Glutamatergic neuron (in vitro differentiated cells): ENCODE data around the gene S100A11. TPM values are rescaled to one million over a fixed set of nuclear protein-coding genes. Genes with fewer than 3 reads are reported as not detected.

ENCODE experiments used
- DNase-seq: peaks from one replicate; pipeline ENCODE4 v3.0.0; 2022
- H3K27ac Mint-ChIP-seq: one replicate; pipeline ENCODE4 v1.8.0; 2020; ENCODE audit warnings: mild to moderate bottlenecking, mixed read lengths, inconsistent platforms; ENCODE audit not compliant: unreplicated experiment
- H3K27me3 Mint-ChIP-seq: one replicate; pipeline ENCODE4 v1.8.0; 2020; ENCODE audit warnings: mild to moderate bottlenecking, moderate library complexity, mixed read lengths, inconsistent platforms; ENCODE audit not compliant: unreplicated experiment
- H3K36me3 Mint-ChIP-seq: one replicate; pipeline ENCODE4 v1.8.0; 2020; ENCODE audit warnings: mild to moderate bottlenecking, mixed read lengths, inconsistent platforms; ENCODE audit not compliant: unreplicated experiment
- H3K4me1 Mint-ChIP-seq: one replicate; pipeline ENCODE4 v1.8.0; 2020; ENCODE audit warnings: mild to moderate bottlenecking, low read depth, mixed read lengths, inconsistent platforms; ENCODE audit not compliant: unreplicated experiment
- H3K4me3 Mint-ChIP-seq: one replicate; pipeline ENCODE4 v1.8.0; 2020; ENCODE audit warnings: mild to moderate bottlenecking, mixed read lengths, inconsistent platforms; ENCODE audit not compliant: unreplicated experiment
- H3K9me3 Mint-ChIP-seq: one replicate; pipeline ENCODE4 v1.8.0; 2020; ENCODE audit warnings: mild to moderate bottlenecking, moderate library complexity, mixed read lengths, inconsistent platforms; ENCODE audit not compliant: unreplicated experiment
- total RNA-seq: library from RNA; stranded (reverse); fragmentation: NEBNext Ultra II Directional; extraction: Animal tissue kit (Norgen Biotek cat#: 25700); gene quantifications from one replicate; pipeline ENCODE4 v1.2.1, GENCODE V29; 2021; ENCODE audit not compliant: unreplicated experiment
- TF ChIP-seq, protein P1 (sequence below): fragments of 200-600 bp; sonication (generic); IDR thresholded peaks from one replicate; pipeline ENCODE4 v1.5.0; 2021; ENCODE audit not compliant: partially characterized antibody, unreplicated experiment

The S100A11 gene
- total RNA-seq, 1 donor from 2014 or later = 45.1 TPM

DNA sequence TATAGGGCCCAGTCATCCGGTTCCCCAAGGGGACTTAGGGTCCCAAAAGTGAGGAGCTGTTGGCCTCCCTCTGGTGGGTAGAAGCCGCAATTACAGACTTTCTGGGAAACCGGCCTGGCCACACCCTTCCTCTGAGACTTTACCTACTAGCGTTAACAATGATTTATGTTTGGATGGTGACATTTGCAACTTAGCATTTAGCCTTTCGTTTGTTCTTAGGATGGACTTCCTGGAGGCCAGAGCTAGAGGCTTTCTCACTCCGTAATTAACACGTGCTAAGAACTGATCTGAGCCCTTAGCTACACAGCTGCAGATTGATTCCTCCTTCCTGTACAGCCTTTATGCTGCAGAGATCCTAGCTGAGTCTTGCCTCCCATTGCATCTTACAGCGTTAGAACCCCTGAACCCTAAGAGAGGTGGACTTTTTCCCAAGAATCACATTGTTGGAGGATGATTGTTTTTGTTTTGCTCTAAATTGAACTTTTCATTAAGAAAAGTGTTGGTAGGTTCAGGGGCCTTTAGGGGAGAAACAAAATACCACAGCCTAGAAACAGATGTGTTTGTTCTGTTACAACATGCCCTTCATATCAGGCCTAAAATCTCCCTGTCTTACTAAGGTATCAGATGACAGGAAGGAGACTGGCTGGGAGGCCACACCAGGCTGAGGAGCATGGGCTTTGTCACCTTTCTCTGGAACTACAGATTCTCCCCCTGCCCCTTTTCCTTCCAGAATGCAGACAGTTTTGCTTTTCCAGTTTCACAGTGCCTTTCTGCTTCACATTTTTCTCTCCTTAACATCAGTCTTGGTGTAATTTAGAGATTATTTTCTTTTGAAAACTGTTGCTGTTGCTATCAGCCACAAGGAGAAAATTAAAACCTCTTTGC is 1.9 kb downstream of the S100A11 start:
- Mint-ChIP-seq H3K27ac (peak overlapping the region; percentile 86), H3K36me3 (no peaks in the 10 kb centered on the region), H3K4me1 (peaks cover 12% of the 10 kb centered on the region), H3K9me3 (no peaks in the 10 kb centered on the region), H3K27me3 (no peaks in the 10 kb centered on the region), H3K4me3 (peak overlapping the region; percentile 93)
- DNase-seq = peak; percentile 60
- TF ChIP-seq, protein P1, sequence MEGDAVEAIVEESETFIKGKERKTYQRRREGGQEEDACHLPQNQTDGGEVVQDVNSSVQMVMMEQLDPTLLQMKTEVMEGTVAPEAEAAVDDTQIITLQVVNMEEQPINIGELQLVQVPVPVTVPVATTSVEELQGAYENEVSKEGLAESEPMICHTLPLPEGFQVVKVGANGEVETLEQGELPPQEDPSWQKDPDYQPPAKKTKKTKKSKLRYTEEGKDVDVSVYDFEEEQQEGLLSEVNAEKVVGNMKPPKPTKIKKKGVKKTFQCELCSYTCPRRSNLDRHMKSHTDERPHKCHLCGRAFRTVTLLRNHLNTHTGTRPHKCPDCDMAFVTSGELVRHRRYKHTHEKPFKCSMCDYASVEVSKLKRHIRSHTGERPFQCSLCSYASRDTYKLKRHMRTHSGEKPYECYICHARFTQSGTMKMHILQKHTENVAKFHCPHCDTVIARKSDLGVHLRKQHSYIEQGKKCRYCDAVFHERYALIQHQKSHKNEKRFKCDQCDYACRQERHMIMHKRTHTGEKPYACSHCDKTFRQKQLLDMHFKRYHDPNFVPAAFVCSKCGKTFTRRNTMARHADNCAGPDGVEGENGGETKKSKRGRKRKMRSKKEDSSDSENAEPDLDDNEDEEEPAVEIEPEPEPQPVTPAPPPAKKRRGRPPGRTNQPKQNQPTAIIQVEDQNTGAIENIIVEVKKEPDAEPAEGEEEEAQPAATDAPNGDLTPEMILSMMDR = peak; percentile 91

DNA sequence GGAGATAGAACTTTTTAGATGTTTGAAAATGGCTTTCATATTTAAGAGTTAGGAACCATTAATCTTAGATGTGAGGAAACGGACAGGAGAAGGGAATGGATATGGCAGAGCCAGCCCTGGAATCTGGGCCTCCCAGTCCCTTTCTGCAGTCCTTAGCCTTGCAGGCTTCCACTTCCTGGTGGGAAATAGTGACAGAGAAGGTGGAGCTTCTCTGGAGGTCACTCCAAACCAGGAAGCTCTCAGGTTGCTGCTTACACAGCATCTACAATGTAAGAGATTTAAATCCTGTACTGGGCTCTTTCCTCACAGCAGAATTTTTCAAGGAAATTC is 2.5 kb downstream of the S100A11 start:
- Mint-ChIP-seq H3K9me3 (no peaks in the 10 kb centered on the region), H3K36me3 (no peaks in the 10 kb centered on the region), H3K27me3 (no peaks in the 10 kb centered on the region), H3K4me1 (peaks cover 12% of the 10 kb centered on the region), H3K4me3 (no peak overlapping the region), H3K27ac (no peak overlapping the region)
- no peak for DNase-seq
- TF ChIP-seq, protein P1 = no peak

DNA sequence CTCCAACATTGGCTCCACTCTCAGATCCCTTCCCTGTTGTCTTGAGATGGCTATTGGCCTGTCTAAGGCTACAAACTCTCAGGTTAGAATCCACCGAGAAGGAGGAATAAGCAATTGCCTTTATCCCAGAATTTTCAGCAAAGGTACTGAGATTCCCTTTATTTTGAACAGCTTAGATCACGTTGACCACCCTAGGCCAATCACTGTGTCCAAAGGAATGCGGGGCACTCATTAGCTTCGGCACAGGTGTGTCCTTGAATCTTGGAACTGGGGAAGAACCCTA is 6.9 kb downstream of the S100A11 start:
- Mint-ChIP-seq H3K4me3 (no peak overlapping the region), H3K36me3 (no peaks in the 10 kb centered on the region), H3K4me1 (peaks cover 8% of the 10 kb centered on the region), H3K9me3 (no peaks in the 10 kb centered on the region), H3K27ac (no peak overlapping the region), H3K27me3 (peaks cover 2% of the 10 kb centered on the region)
- DNase-seq = no peak
- TF ChIP-seq, protein P1 = no peak

DNA sequence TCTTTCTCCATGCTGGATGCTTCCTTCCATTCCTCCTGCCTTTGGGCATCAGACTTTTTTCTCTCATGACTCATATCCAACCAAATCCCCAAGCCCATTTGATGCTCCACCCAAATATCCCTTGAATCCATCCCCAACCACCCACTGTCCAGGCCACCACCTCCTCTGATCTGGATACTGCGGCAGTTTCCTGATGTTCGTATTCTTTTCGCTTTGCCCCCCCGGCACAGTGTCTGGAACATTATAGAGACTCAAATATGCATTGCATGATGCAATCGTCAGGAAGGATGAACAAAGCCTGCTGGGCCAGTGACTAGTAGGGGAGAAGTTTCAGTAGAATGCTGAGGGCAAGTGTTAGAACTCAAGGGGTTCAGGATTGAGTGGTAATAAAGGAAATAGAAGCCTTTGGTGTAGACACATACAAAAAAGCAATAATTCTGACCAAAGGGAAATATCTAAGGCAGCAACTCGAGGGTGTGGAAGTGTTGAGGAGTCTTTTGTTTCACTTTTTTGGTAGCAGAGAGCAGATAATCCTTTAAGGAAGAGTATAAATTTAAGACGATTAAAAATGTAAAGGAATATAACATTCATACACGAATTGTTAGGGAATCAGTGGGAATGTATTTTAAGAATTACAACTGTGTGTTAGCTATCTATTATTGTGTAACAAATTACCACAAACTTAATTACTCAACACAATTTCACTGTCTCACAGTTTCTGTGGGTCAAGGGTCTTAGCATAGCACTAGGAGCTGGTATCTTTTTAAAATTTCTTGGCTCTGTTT is 7.5 kb downstream of the S100A11 start:
- Mint-ChIP-seq H3K4me1 (peaks cover 6% of the 10 kb centered on the region), H3K27me3 (peaks cover 2% of the 10 kb centered on the region), H3K4me3 (no peak overlapping the region), H3K36me3 (no peaks in the 10 kb centered on the region), H3K9me3 (peaks cover 1% of the 10 kb centered on the region), H3K27ac (no peak overlapping the region)
- TF ChIP-seq, protein P1 = no peak
- DNase-seq = no peak

DNA sequence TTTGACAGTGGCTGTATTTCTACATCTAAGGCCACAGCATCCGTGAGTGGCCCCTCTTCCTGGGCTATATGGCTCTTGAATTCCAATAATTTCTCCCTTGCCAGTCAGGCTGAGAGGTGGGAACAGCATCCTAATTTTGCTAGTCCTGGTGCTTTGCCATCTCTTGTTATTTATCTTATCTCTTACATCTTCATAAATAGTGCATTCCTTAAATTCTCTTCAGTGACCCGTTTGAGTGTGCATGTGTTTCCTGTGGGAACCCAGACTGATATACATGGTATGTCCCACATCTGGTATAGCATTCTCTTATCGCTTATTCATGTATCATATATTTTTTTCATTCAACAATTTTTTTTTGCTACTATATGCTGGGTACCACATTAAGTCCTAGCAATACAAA is 9.9 kb downstream of the S100A11 start:
- no peaks in the 10 kb centered on the region for H3K36me3 Mint-ChIP-seq
- H3K27ac Mint-ChIP-seq = no peak overlapping the region
- H3K9me3 Mint-ChIP-seq = peaks cover 1% of the 10 kb centered on the region
- TF ChIP-seq, protein P1 = no peak
- no peak overlapping the region for H3K4me3 Mint-ChIP-seq
- DNase-seq = no peak
- peaks cover 6% of the 10 kb centered on the region for H3K4me1 Mint-ChIP-seq
- peaks cover 4% of the 10 kb centered on the region for H3K27me3 Mint-ChIP-seq
